ENCODE data around the gene ORC5.

GRCh38 chr7:104217620-104218019 lies 9.8 kb upstream of the ORC5 start:
- TF ChIP-seq, protein P1, sequence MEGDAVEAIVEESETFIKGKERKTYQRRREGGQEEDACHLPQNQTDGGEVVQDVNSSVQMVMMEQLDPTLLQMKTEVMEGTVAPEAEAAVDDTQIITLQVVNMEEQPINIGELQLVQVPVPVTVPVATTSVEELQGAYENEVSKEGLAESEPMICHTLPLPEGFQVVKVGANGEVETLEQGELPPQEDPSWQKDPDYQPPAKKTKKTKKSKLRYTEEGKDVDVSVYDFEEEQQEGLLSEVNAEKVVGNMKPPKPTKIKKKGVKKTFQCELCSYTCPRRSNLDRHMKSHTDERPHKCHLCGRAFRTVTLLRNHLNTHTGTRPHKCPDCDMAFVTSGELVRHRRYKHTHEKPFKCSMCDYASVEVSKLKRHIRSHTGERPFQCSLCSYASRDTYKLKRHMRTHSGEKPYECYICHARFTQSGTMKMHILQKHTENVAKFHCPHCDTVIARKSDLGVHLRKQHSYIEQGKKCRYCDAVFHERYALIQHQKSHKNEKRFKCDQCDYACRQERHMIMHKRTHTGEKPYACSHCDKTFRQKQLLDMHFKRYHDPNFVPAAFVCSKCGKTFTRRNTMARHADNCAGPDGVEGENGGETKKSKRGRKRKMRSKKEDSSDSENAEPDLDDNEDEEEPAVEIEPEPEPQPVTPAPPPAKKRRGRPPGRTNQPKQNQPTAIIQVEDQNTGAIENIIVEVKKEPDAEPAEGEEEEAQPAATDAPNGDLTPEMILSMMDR (IDR thresholded peaks at IDR 0.05; ENCODE audit: poor library complexity) = no peak
- TF ChIP-seq EZH2phosphoT487 (IDR thresholded peaks at IDR 0.05; ENCODE audit: low read depth, severe bottlenecking, unreplicated experiment) = no peak
